Measurements from ENCODE around the gene SLC1A4.
"Not testable (repeated sequence)": the region's sequence is repeated elsewhere in the genome, so short reads cannot be mapped to it uniquely, and the experiment has no call there.

SLC1A4 gene

GRCh38 chr2:64995041-64995440, 5.8 kb downstream of the SLC1A4 start:
- DNase-seq: no peak
- Mint-ChIP-seq H3K4me3 (no peak overlapping the region), H3K27me3 (no peaks in the 10 kb centered on the region), H3K9me3 (no peaks in the 10 kb centered on the region), H3K4me1 (peaks cover 22% of the 10 kb centered on the region), H3K27ac (no peak overlapping the region), H3K36me3 (ENCODE audit: low read depth) (peaks cover 20% of the 10 kb centered on the region)
- no peak for ATAC-seq

GRCh38 chr2:64996871-64997307, 7.7 kb downstream of the SLC1A4 start:
- H3K4me1 Mint-ChIP-seq: peaks cover 10% of the 10 kb centered on the region
- ATAC-seq: no peak
- DNase-seq: no peak
- H3K27ac Mint-ChIP-seq: no peak overlapping the region
- H3K27me3 Mint-ChIP-seq: no peaks in the 10 kb centered on the region
- no peak overlapping the region for H3K4me3 Mint-ChIP-seq
- no peaks in the 10 kb centered on the region for H3K9me3 Mint-ChIP-seq
- peaks cover 18% of the 10 kb centered on the region for H3K36me3 Mint-ChIP-seq (ENCODE audit: low read depth)

GRCh38 chr2:64998658-64999061, 9.5 kb downstream of the SLC1A4 start:
- H3K9me3 Mint-ChIP-seq: no peaks in the 10 kb centered on the region
- H3K27me3 Mint-ChIP-seq: no peaks in the 10 kb centered on the region
- peaks cover 5% of the 10 kb centered on the region for H3K4me1 Mint-ChIP-seq
- DNase-seq: no peak
- no peak overlapping the region for H3K27ac Mint-ChIP-seq
- no peak overlapping the region for H3K4me3 Mint-ChIP-seq
- ATAC-seq: no peak
- H3K36me3 Mint-ChIP-seq (ENCODE audit: low read depth): peaks cover 10% of the 10 kb centered on the region

- peaks cover 7% of the 10 kb centered on the region for H3K36me3 Mint-ChIP-seq (ENCODE audit: low read depth)
- H3K4me3 Mint-ChIP-seq: no peak overlapping the region
- no peak overlapping the region for H3K27ac Mint-ChIP-seq
- peaks cover 5% of the 10 kb centered on the region for H3K4me1 Mint-ChIP-seq
- no peak for DNase-seq
- ATAC-seq: no peak
- no peaks in the 10 kb centered on the region for H3K27me3 Mint-ChIP-seq
- no peaks in the 10 kb centered on the region for H3K9me3 Mint-ChIP-seq
Observed at GRCh38 chr2:64999754-65000153, 10.6 kb downstream of the SLC1A4 start.

GRCh38 chr2:65000644-65001043, 11.4 kb downstream of the SLC1A4 start:
- ATAC-seq (no peak), DNase-seq (no peak)
- Mint-ChIP-seq H3K4me1 (peaks cover 5% of the 10 kb centered on the region), H3K36me3 (ENCODE audit: low read depth) (peaks cover 4% of the 10 kb centered on the region), H3K27me3 (no peaks in the 10 kb centered on the region), H3K27ac (no peak overlapping the region), H3K9me3 (no peaks in the 10 kb centered on the region), H3K4me3 (no peak overlapping the region)

GRCh38 chr2:65003037-65003436, 13.8 kb downstream of the SLC1A4 start:
- H3K36me3 Mint-ChIP-seq (ENCODE audit: low read depth): peaks cover 3% of the 10 kb centered on the region
- ATAC-seq (no peak), DNase-seq (no peak)
- no peaks in the 10 kb centered on the region for H3K9me3 Mint-ChIP-seq
- H3K27ac Mint-ChIP-seq: no peak overlapping the region
- H3K4me3 Mint-ChIP-seq: no peak overlapping the region
- no peaks in the 10 kb centered on the region for H3K27me3 Mint-ChIP-seq
- peaks cover 2% of the 10 kb centered on the region for H3K4me1 Mint-ChIP-seq

- not testable (repeated sequence) for H3K27me3 Mint-ChIP-seq; H3K4me1 Mint-ChIP-seq; H3K4me3 Mint-ChIP-seq; ATAC-seq; H3K36me3 Mint-ChIP-seq (ENCODE audit: low read depth); DNase-seq; H3K27ac Mint-ChIP-seq; H3K9me3 Mint-ChIP-seq
Observed at GRCh38 chr2:65004232-65004631, 15.0 kb downstream of the SLC1A4 start.

GRCh38 chr2:65013776-65014175, 24.6 kb downstream of the SLC1A4 start:
- no peak for DNase-seq
- no peak overlapping the region for H3K4me3 Mint-ChIP-seq
- H3K27ac Mint-ChIP-seq: no peak overlapping the region
- H3K36me3 Mint-ChIP-seq (ENCODE audit: low read depth): peaks cover 43% of the 10 kb centered on the region
- peaks cover 13% of the 10 kb centered on the region for H3K4me1 Mint-ChIP-seq
- H3K27me3 Mint-ChIP-seq: no peaks in the 10 kb centered on the region
- H3K9me3 Mint-ChIP-seq: no peaks in the 10 kb centered on the region
- ATAC-seq: no peak

GRCh38 chr2:65015731-65016130, 26.5 kb downstream of the SLC1A4 start:
- no peak overlapping the region for H3K4me3 Mint-ChIP-seq
- H3K9me3 Mint-ChIP-seq: no peaks in the 10 kb centered on the region
- H3K27ac Mint-ChIP-seq: no peak overlapping the region
- DNase-seq (no peak), ATAC-seq (no peak)
- H3K4me1 Mint-ChIP-seq: peaks cover 13% of the 10 kb centered on the region
- no peaks in the 10 kb centered on the region for H3K27me3 Mint-ChIP-seq
- peaks cover 48% of the 10 kb centered on the region for H3K36me3 Mint-ChIP-seq (ENCODE audit: low read depth)

- no peaks in the 10 kb centered on the region for H3K9me3 Mint-ChIP-seq
- no peak overlapping the region for H3K27ac Mint-ChIP-seq
- H3K4me1 Mint-ChIP-seq: peaks cover 13% of the 10 kb centered on the region
- peaks cover 48% of the 10 kb centered on the region for H3K36me3 Mint-ChIP-seq (ENCODE audit: low read depth)
- no peaks in the 10 kb centered on the region for H3K27me3 Mint-ChIP-seq
- ATAC-seq (no peak), DNase-seq (no peak)
- H3K4me3 Mint-ChIP-seq: no peak overlapping the region
Observed at GRCh38 chr2:65016789-65017188, 27.6 kb downstream of the SLC1A4 start.

- no peak overlapping the region for H3K4me3 Mint-ChIP-seq
- no peaks in the 10 kb centered on the region for H3K9me3 Mint-ChIP-seq
- H3K27me3 Mint-ChIP-seq: no peaks in the 10 kb centered on the region
- H3K4me1 Mint-ChIP-seq: peaks cover 13% of the 10 kb centered on the region
- no peak for ATAC-seq
- no peak for DNase-seq
- no peak overlapping the region for H3K27ac Mint-ChIP-seq
- H3K36me3 Mint-ChIP-seq (ENCODE audit: low read depth): peaks cover 45% of the 10 kb centered on the region
Observed at GRCh38 chr2:65017335-65017734, 28.1 kb downstream of the SLC1A4 start.

GRCh38 chr2:65018141-65018582, 29.0 kb downstream of the SLC1A4 start:
- H3K4me1 Mint-ChIP-seq: peaks cover 13% of the 10 kb centered on the region
- H3K27me3 Mint-ChIP-seq: no peaks in the 10 kb centered on the region
- DNase-seq: no peak
- H3K36me3 Mint-ChIP-seq (ENCODE audit: low read depth): peaks cover 45% of the 10 kb centered on the region
- no peaks in the 10 kb centered on the region for H3K9me3 Mint-ChIP-seq
- no peak overlapping the region for H3K27ac Mint-ChIP-seq
- ATAC-seq: no peak
- H3K4me3 Mint-ChIP-seq: no peak overlapping the region

- DNase-seq (no peak), ATAC-seq (no peak)
- Mint-ChIP-seq H3K4me3 (no peak overlapping the region), H3K27ac (no peak overlapping the region), H3K4me1 (peaks cover 10% of the 10 kb centered on the region), H3K36me3 (ENCODE audit: low read depth) (peaks cover 42% of the 10 kb centered on the region), H3K9me3 (no peaks in the 10 kb centered on the region), H3K27me3 (no peaks in the 10 kb centered on the region)
Observed at GRCh38 chr2:65019010-65019409, 29.8 kb downstream of the SLC1A4 start.

GRCh38 chr2:65019675-65020195, 30.5 kb downstream of the SLC1A4 start:
- ATAC-seq (no peak), DNase-seq (no peak)
- H3K4me3 Mint-ChIP-seq: no peak overlapping the region
- H3K9me3 Mint-ChIP-seq: no peaks in the 10 kb centered on the region
- peaks cover 40% of the 10 kb centered on the region for H3K36me3 Mint-ChIP-seq (ENCODE audit: low read depth)
- H3K4me1 Mint-ChIP-seq: peaks cover 8% of the 10 kb centered on the region
- no peak overlapping the region for H3K27ac Mint-ChIP-seq
- H3K27me3 Mint-ChIP-seq: no peaks in the 10 kb centered on the region

- not testable (repeated sequence) for DNase-seq, H3K27ac Mint-ChIP-seq, H3K27me3 Mint-ChIP-seq, H3K4me3 Mint-ChIP-seq, ATAC-seq, H3K4me1 Mint-ChIP-seq, H3K9me3 Mint-ChIP-seq
- peaks cover 37% of the 10 kb centered on the region for H3K36me3 Mint-ChIP-seq (ENCODE audit: low read depth)
Observed at GRCh38 chr2:65020251-65020650, 31.1 kb downstream of the SLC1A4 start.

GRCh38 chr2:65020943-65021528, 31.8 kb downstream of the SLC1A4 start:
- no peaks in the 10 kb centered on the region for H3K9me3 Mint-ChIP-seq
- H3K4me1 Mint-ChIP-seq: peaks cover 15% of the 10 kb centered on the region
- no peak overlapping the region for H3K4me3 Mint-ChIP-seq

More at GRCh38 chr2:65020943-65021528, 31.8 kb downstream of the SLC1A4 start:
- H3K27ac Mint-ChIP-seq: no peak overlapping the region
- ATAC-seq (no peak), DNase-seq (no peak)
- no peaks in the 10 kb centered on the region for H3K27me3 Mint-ChIP-seq
- peaks cover 33% of the 10 kb centered on the region for H3K36me3 Mint-ChIP-seq (ENCODE audit: low read depth)
